Left renal cortex interstitium (tissue), 4 donors: ENCODE measurements around the gene LDLRAD3. TPM values are rescaled to one million over a fixed set of nuclear protein-coding genes. Genes with fewer than 3 reads are reported as not detected.

ENCODE experiments used
- DNase-seq, 4 donors: peaks; one replicate each; pipeline ENCODE4 v3.0.0-alpha.2; 2013; ENCODE audit warnings: low read depth in 4 of 4, low spot score in 2 of 4, missing footprints in 1 of 4
- polyA plus RNA-seq, 4 donors: library from polyadenylated mRNA; unstranded; fragments of 120-200 nt; gene quantifications; one replicate each; pipeline ENCODE4 v1.2.1, GENCODE V29; 2013; ENCODE audit not compliant: insufficient read length in 4 of 4

LDLRAD3 gene
- polyA plus RNA-seq, 4 donors: 21.9 to 25.6 (median 24.4) TPM

DNA sequence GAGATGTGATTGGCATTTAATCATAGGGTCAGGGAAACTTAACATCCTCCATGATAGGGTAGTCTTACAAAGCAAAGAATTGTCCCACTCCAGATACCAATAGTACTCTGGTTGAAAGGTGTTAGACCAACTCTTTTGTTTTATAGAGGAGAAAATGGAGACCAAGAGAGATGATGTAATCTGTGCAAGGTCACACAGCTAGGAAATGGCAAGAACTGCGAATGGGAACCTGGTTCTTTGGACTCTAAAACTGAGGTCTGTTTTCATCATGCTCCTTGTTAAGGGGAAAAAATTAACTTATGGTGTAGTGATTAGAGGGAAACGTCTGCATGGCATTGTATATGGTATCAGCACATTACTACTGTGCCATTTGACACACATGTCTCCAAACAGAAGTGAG lies 174.2 kb downstream of the LDLRAD3 start:
- DNase-seq: no peak

DNA sequence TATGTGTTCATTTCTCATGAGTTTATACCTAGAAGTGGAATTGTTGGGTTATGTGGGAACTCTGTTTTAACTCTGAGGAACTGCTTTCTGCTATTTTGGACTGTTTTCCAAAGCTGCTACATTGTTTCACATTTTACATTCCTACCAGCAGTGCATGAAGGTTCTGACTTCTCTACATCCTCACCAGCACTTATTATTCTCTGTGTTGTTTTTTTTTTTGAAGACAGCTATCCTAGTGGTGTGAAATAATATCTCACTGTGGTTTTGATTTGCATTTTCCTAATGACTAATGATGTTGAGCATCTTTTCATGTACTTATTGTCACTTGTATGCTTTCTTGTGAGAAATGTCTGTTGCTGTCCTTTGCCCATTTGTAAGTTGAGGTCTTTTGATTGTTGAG lies 175.4 kb downstream of the LDLRAD3 start:
- DNase-seq: no peak

DNA sequence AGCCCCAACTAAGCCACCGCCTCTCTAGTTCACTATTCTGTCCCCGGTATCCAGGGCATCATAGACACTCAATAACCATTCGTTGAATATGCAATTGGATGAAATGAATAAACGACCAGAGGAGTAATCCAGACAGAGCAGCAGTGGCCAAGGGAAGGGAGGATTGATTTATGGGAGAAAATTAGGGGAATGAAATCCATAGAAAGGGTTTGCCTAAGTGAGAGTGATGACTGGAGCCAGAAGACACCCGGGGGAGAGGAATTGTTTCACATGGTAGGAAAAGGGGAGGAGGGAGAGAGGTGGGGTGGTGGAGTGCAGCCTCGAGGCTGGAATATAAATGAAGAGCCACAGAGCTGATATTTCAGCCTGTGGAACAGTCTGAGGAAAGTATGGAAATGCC lies 177.2 kb downstream of the LDLRAD3 start:
- DNase-seq: no peak

DNA sequence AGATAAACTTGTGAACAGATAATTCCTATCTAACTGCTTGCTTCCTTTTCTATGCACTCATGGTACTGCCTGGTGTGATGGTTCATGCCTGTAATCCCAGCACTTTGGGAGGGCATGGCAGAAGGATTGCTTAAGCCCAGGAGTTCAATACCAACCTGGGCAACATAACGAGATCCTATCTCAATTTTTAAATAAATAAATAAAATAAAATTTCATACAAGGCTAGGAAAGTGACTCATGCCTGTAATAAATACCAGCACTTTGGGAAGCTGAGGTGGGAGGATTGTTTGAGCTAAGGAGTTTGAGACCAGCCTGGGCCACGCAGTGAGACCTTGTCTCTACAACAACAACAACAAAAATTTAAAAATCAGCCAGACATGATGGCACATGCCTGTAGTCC lies 178.8 kb downstream of the LDLRAD3 start:
- no peak for DNase-seq

GRCh38 chr11:36123336-36124101 lies 179.7 kb downstream of the LDLRAD3 start:
- no peak for DNase-seq

- no peak for DNase-seq
Observed at GRCh38 chr11:36126678-36127077, 182.8 kb downstream of the LDLRAD3 start.

DNA sequence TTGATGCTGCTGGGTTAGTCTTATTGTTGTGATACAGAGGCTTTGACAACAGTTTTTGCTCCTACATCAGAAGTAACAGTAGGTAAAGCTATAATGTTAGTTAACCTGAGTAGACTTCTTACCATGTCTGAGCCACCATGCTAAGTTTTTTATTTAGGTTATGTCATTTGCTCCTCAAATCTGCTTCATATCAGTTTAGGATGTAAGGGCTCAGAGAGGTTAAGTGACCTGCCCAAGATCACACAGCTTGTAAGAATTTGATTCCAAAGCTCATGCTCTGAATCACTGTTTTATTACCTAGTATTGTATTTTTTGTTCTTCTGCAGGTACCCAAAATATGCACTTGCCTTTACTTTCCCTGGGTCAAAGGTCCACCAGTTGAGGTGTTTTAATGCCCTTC lies 183.7 kb downstream of the LDLRAD3 start:
- DNase-seq: no peak

GRCh38 chr11:36129955-36130354 lies 186.1 kb downstream of the LDLRAD3 start:
- no peak for DNase-seq

DNA sequence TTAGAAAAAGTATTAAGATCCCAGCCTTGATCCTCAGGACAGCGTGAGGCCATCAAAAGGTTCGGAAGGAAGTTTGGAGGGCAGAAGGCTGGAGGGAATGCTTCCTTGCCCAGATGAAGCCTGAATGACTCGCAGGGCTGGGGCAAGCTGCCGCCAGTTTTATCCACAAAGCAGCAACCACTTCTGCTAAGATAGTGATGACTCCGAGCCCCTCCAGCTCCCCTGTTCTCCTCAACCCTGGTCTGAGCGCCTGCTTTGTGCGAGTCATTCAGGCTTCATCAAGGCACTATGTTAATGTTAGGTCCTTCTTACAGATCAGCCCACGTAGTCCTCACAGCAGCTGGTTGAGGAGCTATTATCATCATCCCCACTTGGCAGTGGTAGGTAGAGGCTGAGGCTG lies 186.5 kb downstream of the LDLRAD3 start:
- DNase-seq: no peak

DNA sequence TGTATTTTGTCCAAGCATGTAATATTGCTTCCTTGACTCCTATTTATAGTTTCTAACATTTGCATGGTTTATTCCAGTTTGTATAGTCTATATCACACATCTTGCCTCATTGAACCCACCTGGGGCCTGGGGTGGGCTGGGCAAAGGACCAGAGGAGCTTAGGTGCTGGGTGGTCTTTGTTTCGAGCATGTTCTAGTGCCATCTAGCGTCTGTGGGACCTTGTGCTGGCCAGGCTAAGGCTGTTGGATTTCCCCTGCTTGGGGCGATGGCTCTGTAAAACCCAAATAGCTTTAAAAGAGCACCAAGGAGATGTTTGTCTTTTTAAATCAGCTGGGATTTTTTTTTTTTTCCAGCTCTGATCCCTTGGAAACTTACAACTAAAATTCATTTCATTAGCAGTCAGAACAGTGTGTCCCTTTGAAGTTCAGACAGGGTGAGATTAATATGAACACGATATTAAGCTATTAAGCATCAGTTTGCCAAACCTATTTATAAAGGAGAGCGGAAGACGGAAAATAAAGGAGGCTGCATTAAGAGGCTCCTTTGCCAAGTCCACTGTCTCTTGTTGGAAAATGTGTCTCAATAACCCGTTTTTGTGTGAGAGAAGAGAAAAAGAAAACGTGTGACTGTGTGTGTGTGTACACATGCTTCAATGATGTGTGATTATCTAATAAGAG lies 188.0 kb downstream of the LDLRAD3 start:
- DNase-seq: no peak

- no peak for DNase-seq
Observed at GRCh38 chr11:36132940-36133339, 189.1 kb downstream of the LDLRAD3 start.

DNA sequence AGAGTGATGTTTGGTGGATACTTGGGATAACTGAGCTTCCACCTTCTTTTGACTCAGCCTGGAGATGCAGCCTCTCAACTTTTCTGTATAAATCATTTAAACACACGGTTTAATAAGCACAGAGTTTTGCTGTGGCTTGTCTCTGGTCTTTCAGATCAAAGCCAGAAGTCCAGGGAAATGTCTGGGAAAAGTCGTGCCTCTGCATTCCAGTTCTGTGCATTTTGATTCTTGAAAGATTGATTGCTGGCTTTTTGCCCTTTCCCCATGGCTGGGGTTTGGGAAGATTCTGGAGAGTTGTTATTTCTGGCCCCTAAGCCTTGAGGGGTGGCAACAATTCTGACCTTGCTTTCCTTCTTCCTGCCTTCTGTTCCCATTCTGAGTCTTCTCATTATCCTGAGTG lies 191.2 kb downstream of the LDLRAD3 start:
- DNase-seq: no peak

DNA sequence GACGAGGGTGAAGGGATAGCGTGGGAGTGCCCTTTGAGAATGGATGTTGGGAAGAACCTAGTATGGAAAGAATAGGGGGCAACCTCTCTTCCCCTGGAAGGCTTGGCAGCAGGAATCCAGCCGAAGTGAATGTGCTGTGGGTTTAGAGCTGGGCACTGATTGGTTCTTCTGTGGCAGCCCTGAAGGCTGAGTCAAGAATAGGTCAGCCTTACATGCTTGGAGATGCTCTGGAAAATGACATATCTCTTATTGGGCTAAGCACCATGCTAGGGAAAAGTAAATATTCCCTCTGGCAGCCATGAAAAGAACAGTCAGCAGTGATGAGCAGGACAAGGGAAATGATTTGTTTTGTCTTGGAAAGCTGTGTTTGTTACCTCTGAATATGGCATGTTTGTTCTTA lies 195.9 kb downstream of the LDLRAD3 start:
- DNase-seq: no peak

GRCh38 chr11:36141196-36141953 lies 197.5 kb downstream of the LDLRAD3 start:
- no peak for DNase-seq

- no peak for DNase-seq
Observed at GRCh38 chr11:36141956-36142355, 198.1 kb downstream of the LDLRAD3 start.

- DNase-seq: no peak
Observed at GRCh38 chr11:36142439-36142838, 198.6 kb downstream of the LDLRAD3 start.

DNA sequence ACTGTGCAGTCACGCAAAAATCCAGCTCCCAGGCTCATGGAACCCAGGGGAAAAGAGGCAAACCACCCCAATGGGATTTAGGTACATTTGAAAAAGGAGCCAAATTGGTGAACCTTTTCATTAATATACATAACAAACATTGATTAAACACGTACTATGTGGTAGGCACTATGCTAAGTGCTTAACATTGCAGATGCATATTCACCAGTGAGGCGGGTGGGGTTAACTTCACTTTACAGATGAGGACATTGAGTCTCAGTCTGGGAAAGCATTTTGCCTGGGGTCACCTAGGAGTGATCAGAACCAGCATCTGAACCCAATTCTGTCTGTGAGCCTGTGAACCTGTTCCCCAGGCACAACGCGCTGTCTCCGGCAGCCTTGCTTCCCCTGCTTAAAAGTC lies 199.0 kb downstream of the LDLRAD3 start:
- DNase-seq: no peak

DNA sequence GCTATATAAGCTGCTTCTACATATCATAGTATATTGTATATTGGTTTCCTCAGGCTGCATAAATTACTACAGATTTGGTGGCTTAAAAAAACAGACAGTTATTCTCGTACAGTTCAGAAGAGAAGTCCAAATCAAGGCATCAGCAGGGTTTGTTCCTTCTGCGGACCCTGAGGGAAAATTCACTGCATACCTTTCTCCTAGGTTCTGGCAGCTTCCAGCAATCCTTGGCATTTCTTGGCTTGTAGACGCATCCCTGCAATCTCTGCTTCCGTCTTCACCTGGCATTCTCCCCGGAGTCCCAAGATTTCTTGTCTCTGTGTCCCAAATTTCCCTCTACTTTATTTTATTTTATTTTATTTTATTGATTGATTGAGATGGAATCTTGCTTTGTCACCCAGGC lies 202.6 kb downstream of the LDLRAD3 start:
- no peak for DNase-seq

GRCh38 chr11:36147491-36147890 lies 203.6 kb downstream of the LDLRAD3 start:
- no peak for DNase-seq

- DNase-seq: no peak
Observed at GRCh38 chr11:36148701-36149100, 204.8 kb downstream of the LDLRAD3 start.

GRCh38 chr11:36149538-36150242 lies 205.8 kb downstream of the LDLRAD3 start:
- DNase-seq: no peak
